SW480 (cell line): ENCODE results near the gene BDKRB1.

ENCODE experiments used
- DNase-seq: peaks from one replicate; pipeline ENCODE4 v3.0.0-alpha.2; 2016; ENCODE audit warnings: low spot score

The BDKRB1 gene

DNA sequence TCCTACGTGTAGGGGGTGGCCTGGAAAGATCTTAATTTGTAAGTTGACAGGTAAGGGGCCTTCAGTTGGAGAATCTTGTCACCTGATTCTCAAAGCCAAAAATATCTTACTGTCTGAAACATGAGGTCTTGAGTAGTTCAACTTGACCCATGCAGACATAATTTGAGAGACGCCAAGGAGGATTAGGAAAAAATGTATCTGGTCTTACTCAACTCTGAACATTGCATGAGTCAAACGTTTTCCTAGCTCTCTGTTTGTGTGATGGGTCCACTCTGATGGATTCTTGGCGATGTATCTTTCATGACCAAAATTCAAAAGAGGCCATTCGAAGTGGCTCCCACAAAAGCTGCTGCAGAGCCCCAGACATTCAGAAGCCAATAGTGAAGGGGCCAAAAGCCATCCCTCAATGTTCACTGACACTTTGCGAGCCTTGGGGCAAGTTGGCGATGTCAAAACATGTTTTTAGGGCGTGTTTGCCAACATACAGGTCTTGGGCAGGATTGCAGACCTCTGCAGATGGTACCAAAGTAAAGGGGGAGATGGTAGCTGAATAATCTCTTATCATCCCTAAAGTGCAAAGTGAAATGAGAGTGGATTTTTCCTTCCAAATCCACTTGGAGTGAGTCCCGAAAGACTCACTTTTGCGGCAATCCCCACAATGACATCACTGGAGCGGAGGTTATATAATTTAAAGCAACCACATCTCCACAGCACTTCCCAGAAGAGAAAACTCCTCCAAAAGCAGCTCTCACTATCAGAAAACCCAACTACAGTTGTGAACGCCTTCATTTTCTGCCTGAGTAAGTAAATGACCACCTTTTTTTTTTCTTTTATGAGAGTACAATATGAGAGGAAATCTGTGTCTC lies at the start of gene BDKRB1:
TSS of gene BDKRB1 (plus strand) at position 710 of the 866 bp plus-strand sequence. CDS start 7,473 bp downstream, outside the sequence.
- DNase-seq: no peak

GRCh38 chr14:96206461-96206860 lies 49.5 kb upstream of the BDKRB1 start:
- DNase-seq: peak; percentile 57

- DNase-seq: no peak
Observed at GRCh38 chr14:96207686-96208085, 48.3 kb upstream of the BDKRB1 start.

- DNase-seq: no peak
Observed at GRCh38 chr14:96208739-96209138, 47.3 kb upstream of the BDKRB1 start.

- no peak for DNase-seq
Observed at GRCh38 chr14:96212140-96212539, 43.9 kb upstream of the BDKRB1 start.

DNA sequence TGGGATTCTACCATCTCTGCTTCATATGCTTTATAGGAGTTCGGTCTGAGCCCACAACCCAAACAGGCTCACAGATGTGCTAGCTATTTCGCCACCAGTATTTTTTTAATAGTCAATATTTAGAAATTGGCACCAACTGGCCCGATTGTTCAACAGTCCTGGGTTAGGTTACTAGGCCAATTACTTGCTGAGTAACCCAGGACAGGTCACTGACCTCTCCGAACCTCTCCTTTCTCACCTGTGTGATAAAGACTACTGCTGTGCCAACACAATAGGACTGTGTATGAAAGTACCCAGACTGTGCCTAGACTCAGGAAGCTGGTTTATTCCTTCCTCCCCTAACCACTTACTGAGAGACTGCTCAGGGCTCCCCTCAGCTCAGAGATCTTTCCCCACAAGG lies 43.1 kb upstream of the BDKRB1 start:
- DNase-seq: no peak

DNA sequence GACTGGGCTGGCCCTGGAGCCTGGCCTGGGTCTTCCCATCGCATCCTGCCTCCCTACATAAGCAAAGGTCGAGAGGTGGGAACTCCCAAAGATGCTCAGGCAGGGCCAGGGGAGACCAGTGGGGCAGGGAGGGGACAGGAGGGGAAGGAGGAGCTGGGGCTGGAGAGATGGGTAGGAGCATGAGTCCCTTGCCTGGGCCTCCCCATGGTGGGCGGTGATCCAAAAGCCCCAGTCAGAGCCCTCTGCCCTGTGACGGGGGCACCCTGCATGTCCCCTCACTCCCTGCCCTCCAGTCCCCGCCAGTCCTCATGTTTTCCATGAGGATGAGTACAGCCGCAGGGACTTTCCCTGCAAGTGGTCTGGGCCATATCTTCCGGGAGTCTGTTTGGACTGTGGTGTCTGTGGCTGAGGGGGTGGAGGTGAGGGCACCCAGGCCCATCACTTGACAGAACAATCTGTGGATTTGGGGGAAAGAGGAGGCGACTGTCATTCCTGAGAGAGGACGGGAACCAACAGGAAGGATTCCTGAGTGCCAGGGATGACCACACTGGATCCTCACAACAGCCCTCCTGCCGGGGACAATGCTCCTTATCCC lies 42.0 kb upstream of the BDKRB1 start:
- DNase-seq: no peak

DNA sequence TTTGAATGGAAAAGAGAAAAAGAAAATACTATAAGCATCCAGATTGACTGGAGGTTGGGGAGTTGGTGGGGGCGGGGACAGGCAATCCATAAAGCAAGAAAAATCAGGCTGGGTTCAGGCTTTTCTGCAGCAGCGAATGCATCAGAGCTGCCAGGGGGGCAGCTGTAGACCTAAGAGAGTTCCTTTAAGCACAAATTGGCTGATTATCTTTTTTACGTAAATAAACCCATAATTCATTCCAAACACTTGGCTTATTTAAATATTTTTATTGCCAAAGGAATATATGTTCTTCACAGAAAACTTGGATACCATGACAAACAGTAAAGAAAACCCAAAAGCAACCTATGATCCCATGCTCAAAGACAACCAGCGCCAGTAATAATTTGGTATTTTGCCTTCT lies 41.2 kb upstream of the BDKRB1 start:
- DNase-seq: no peak

DNA sequence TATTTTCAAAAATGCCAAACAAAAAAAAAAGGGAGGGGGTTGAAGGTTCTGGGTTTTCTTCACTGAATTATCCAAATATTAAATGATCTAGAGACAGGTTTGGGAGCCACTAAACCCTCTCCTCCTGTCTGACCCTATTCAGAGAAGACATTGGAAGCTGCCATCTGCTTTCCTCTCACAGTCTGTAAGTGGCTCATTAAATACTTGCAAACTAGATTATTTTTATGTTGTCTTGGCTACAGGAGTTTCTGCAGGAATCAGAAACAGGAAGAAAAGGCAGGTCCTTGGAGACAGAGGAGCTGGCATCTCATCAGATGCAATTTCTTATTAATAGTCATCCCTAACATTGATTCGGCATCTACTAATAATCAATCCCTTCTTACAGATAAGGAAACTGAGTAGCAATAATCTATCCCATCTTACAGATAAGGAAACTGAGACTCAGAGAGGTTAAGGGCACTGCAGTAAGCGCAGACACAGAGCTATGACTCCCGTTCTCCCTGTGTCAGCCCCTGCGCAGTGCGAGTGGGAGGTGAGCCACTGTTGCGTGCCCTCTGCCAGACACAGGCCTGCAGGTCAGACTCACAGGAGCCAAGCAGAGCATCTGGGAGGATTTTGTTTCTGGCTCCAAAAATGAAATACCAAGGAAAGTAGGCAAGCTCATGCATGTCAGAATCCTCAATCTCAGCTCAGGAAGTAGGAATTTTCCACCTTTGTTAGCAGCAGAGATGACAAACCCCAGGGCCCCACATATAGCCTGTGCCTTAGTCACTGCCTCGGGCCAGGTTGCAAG lies 40.4 kb upstream of the BDKRB1 start:
- no peak for DNase-seq

DNA sequence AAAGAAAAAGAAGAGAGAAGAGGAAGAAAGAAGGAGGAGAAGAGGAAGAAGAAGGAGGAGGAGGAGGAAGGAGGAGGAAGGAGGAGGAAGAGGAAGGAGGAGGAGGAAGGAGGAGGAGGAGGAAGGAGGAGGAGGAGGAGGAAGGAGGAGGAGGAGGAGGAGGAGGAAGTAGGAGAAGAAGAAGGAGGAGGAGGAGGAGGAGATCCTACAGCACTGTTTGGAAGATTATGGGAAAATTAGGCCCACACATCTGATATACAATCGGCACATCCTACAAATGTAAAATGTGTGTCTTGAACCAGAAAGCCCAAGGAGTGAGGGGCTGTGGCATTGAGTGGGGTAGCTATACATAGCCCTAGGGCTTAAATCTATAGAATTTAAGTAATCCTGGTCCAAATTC lies 39.4 kb upstream of the BDKRB1 start:
- no peak for DNase-seq

GRCh38 chr14:96217376-96217913 lies 38.6 kb upstream of the BDKRB1 start:
- DNase-seq: no peak

DNA sequence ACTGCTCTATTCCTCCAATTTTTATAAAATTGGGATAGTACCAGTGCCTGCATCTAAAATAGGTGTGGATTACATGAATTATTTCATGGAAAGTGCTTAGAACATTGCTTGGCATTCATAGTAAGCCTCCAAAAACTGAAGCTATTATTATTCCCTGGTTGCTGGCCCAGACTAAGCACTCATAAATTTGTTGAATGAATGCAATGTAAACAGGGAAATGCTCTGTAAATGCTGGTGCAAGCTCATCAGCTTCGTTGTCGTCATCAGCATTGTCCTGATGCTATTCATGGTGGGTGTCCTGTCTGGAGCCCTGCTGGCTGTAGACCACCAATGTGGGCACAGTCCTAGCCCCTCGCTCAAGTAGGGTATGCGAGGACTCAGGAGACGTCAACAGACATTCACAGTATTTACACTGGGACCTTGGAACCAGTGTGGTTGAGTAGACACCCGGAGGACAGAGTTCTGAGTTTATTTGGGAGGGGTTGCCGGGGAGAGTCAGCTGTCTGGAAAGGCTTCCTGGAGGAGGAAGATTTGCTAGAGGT lies 34.8 kb upstream of the BDKRB1 start:
- DNase-seq: no peak

DNA sequence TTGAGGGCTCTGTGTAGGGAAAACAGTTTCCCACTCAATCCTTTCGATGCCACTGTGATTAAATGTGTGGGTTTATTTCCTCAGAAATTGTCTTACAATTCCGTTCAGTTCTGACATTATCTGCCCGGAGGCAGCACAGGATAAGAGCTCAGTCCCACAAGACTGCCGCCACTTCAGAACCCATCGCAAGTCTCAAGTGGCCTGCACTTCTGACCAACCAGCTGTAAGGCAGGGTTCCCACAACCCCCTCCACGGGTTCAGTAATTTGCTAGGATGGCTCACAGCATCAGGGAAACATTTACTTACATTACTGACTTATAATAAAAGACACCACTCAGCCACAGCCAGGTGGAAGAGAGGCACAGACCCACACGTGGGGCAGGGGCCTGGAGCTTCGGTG lies 34.2 kb upstream of the BDKRB1 start:
- DNase-seq: no peak

DNA sequence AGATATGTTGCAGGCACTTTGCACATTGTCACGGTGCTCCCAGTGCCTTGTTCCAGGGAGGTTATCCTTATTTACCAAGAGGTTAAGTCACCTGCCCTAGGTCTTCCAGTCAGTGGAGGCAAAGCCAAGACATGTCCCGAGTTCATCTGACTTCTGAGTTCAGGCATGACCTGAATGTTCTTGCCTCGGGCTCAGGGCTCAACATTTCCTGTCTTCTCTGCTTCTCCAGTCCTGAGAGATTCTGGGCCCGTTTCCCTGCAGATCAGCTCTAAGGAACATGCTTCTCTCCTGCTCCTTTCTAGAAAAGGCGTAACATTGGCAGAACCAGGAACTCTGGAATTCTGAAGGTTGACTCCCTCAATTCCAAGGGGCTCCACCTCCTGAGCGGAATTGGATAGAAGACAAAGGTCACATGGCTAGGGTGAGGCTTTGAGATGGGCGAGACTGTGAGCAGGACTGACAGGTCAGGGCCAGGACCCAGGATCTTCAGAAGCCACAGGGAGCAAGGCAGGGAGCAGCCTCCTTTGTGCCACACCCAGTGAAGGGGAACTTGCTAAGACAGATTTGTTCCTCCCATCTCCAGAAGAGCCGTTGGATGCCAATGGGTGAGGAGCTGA lies 31.4 kb upstream of the BDKRB1 start:
- DNase-seq: no peak

- DNase-seq: no peak
Observed at GRCh38 chr14:96225213-96225612, 30.8 kb upstream of the BDKRB1 start.

DNA sequence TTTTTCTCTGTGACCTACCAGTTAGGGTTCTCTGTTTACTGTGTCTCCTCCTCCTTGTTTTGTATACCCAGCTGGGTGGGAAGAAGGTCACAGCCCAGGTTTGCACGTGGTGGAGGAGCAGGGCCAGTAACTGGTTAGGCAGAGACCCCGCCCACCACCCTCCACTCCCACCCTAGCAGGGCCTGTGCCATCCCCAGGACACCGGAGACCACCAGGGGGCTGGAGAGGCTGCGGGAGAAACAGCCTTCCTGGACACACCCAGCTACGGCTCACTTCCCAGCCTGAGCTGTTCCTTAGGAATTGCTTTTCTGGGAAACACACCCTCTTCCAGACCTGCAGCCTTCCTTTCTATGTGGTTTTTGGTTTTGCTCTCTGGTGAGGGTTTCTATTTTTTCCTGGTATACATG lies 30.3 kb upstream of the BDKRB1 start:
- DNase-seq: peak; percentile 30

GRCh38 chr14:96227428-96227827 lies 28.6 kb upstream of the BDKRB1 start:
- no peak for DNase-seq

DNA sequence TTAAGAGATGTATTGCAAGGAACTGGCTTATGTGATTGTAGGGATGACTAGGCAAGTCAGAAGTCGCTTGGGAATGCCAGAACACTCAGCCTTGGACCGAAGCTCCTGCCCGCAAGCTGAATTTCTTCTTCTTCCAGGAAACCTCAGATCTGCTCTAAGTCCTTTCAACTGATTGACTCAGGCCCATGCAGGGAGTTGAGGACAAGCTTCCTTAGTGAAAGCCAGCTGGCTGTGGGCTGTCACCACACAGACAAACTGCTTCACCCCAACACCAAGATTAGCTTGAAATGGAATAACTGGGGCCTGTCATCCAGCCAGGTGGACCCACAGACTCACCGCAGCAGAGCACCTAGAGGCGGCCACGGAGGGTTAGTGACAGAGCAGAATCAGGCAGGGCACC lies 26.7 kb upstream of the BDKRB1 start:
- no peak for DNase-seq

- DNase-seq: no peak
Observed at GRCh38 chr14:96231056-96231455, 25.0 kb upstream of the BDKRB1 start.

DNA sequence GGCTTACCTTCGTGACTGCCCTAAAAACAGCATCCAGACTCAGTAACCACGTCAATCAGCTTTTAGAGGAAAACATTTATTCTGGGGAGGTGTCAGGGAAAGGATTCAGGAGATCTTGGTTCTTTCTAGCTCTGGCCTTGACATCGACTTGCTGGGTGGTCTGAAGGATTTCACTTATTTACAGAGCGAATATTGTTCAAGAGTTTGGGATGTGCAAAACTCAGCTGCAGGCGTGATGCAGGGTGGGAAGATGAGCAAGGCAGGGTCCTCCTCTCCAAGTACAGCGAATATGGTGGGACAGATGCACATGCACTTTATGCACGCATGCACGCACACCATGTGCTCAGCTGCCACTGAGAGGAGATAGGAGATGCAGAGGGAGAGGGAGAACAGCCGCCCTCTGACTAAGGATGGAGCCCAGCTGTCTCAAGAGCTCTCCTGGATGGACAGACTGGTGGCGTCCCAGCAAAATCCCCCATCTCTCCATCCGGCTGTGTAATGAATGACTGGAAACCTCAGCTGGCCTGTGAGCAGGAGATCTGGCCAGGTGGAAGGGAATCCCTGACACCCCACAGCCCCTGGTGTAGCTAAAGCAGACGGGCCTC lies 24.4 kb upstream of the BDKRB1 start:
- DNase-seq: no peak

GRCh38 chr14:96232506-96232905 lies 23.5 kb upstream of the BDKRB1 start:
- DNase-seq: no peak
